Activated CD4-positive, alpha-beta memory T cell treated with anti-CD3 and anti-CD28 coated beads for 36 hours (primary cell): Measurements from ENCODE around the gene MYCBP2. TPM values are rescaled to one million over a fixed set of nuclear protein-coding genes. Genes with fewer than 3 reads are reported as not detected.
A peak's percentile ranks its signal among the peaks of the same experiment; 100 is the strongest.

Experiments
- CTCF ChIA-PET: fragments of 350-600 bp; sonication (Branson Sonifier 250); formaldehyde crosslinking; loops from one replicate; lab custom pipeline; 2021; ENCODE audit warnings: antibody characterized with exemption, inconsistent platforms; lab: Charles Lee
- POLR2A ChIA-PET: fragments of 350-600 bp; sonication (Branson Sonifier 250); formaldehyde crosslinking; loops from one replicate; lab custom pipeline; 2021; ENCODE audit warnings: antibody characterized with exemption; lab: Charles Lee
- DNase-seq: peaks from one replicate; pipeline ENCODE4 v3.0.0-alpha.2; 2020
- H3K27ac Mint-ChIP-seq: one replicate; pipeline ENCODE4 v1.8.0; 2021; ENCODE audit warnings: mixed read lengths
- H3K27me3 Mint-ChIP-seq: one replicate; pipeline ENCODE4 v1.8.0; 2021; ENCODE audit warnings: mixed read lengths
- H3K36me3 Mint-ChIP-seq: one replicate; pipeline ENCODE4 v1.8.0; 2021; ENCODE audit warnings: mixed read lengths
- H3K4me1 Mint-ChIP-seq: one replicate; pipeline ENCODE4 v1.8.0; 2021; ENCODE audit warnings: low read depth, mixed read lengths
- H3K4me3 Mint-ChIP-seq: one replicate; pipeline ENCODE4 v1.8.0; 2021; ENCODE audit warnings: mild to moderate bottlenecking, mixed read lengths
- H3K9me3 Mint-ChIP-seq: one replicate; pipeline ENCODE4 v1.8.0; 2021; ENCODE audit warnings: mixed read lengths
- intact Hi-C: fragments of 100-400 bp; cut with micrococcal nuclease; formaldehyde crosslinking; loops from one replicate; pipeline ENCODE4 v1.15.1; 2023
- total RNA-seq, 2 experiments: library from RNA; stranded (reverse); gene quantifications; one replicate each; pipeline ENCODE4 v1.2.3, GENCODE V29; 2021

Gene MYCBP2
- total RNA-seq, 2 experiments from 2014 or later = 67.3 to 79.4 TPM

DNA sequence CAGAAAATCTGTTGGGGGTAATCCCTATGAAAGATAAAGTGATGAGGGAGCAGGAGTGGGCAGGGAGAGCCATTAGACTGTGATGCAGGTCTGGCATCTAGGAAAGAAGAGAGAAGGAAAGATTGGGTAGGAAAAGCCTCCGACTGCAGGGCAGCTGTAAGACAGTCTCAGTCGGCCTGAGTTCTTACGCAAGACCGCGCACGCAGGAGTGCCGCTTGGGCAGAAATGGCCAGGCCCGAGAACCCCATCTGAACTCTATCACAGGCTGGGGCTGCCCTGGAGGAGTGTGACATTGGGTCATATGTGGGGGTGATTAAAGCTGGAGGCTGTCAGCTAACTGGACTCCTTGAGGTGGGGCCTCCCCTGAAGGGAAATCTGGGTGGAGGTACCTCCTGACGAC is 286.1 kb downstream of the MYCBP2 start:
- ChIA-PET POLR2A (no interaction called here), CTCF (no interaction called here)
- peaks cover 2% of the 10 kb centered on the region for H3K36me3 Mint-ChIP-seq
- DNase-seq = no peak
- H3K27ac Mint-ChIP-seq = no peak overlapping the region
- H3K4me3 Mint-ChIP-seq = no peak overlapping the region
- H3K9me3 Mint-ChIP-seq = no peaks in the 10 kb centered on the region
- H3K4me1 Mint-ChIP-seq = no peaks in the 10 kb centered on the region
- intact Hi-C loops = no loop called here
- H3K27me3 Mint-ChIP-seq = no peaks in the 10 kb centered on the region

DNA sequence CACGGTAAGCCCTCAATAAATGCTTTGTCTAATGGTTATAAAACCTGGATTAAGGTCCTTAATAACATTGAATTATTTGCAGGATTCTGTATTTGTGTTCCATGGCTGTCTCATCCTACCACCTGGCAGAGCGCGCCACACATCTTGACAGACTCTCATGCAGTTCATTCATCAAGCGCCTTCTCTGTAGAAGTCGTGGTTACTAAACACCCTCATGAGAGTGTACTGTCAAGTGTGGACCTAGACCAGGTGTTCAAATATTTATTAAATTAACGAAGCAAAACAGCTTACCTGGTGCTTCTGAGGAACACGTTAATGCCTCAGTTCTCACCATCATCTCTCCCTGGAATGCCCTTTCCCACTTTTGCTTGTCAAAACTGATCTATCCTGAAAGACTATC is 286.8 kb downstream of the MYCBP2 start:
- intact Hi-C loops = no loop called here
- CTCF ChIA-PET = no interaction called here
- no peak for DNase-seq
- Mint-ChIP-seq H3K4me3 (no peak overlapping the region), H3K4me1 (no peaks in the 10 kb centered on the region), H3K36me3 (peaks cover 2% of the 10 kb centered on the region), H3K27me3 (no peaks in the 10 kb centered on the region), H3K9me3 (no peaks in the 10 kb centered on the region), H3K27ac (no peak overlapping the region)
- POLR2A ChIA-PET = no interaction called here

GRCh38 chr13:77038907-77039480 is 287.9 kb downstream of the MYCBP2 start:
- POLR2A ChIA-PET = no interaction called here
- Mint-ChIP-seq H3K27ac (no peak overlapping the region), H3K36me3 (no peaks in the 10 kb centered on the region), H3K27me3 (no peaks in the 10 kb centered on the region), H3K9me3 (no peaks in the 10 kb centered on the region), H3K4me1 (peaks cover 9% of the 10 kb centered on the region), H3K4me3 (no peak overlapping the region)
- no peak for DNase-seq
- intact Hi-C loops = no loop called here
- CTCF ChIA-PET = interaction anchor here (0.7 kb wide), 1 partner anchor 1262 kb away, joined by 3 read pairs; no protein-coding TSS in a partner anchor

GRCh38 chr13:77036279-77036678 is 290.6 kb downstream of the MYCBP2 start:
- Mint-ChIP-seq H3K4me1 (peaks cover 14% of the 10 kb centered on the region), H3K36me3 (no peaks in the 10 kb centered on the region), H3K9me3 (no peaks in the 10 kb centered on the region), H3K27ac (no peak overlapping the region), H3K4me3 (no peak overlapping the region), H3K27me3 (no peaks in the 10 kb centered on the region)
- intact Hi-C loops = no loop called here
- DNase-seq = no peak
- ChIA-PET CTCF (no interaction called here), POLR2A (no interaction called here)

DNA sequence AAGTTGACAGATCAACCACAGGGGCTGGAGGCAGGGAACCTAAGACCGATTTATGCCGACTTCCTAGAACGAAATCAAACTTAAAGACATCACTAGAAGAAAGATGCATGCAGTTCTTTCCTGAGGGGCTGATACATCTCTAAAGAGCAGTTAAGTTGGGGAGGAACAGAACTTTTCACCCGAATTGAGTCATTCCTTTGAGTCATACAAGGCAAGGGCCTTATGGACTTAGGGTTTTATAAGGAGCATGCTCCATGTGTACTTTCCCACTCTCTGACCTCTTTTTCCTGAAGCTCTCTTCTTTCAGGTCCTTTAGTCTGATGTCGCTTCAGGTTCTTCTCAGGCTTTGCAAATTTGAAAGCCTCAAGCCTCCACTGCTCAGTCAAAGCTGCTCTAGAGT is 292.0 kb downstream of the MYCBP2 start:
- no peaks in the 10 kb centered on the region for H3K36me3 Mint-ChIP-seq
- CTCF ChIA-PET = interaction anchor here (0.6 kb wide), 1 partner anchor 363 kb away, joined by 3 read pairs; no protein-coding TSS in a partner anchor
- no peak for DNase-seq
- intact Hi-C loops = no loop called here
- POLR2A ChIA-PET = no interaction called here
- H3K27me3 Mint-ChIP-seq = no peaks in the 10 kb centered on the region
- no peaks in the 10 kb centered on the region for H3K9me3 Mint-ChIP-seq
- no peak overlapping the region for H3K27ac Mint-ChIP-seq
- H3K4me3 Mint-ChIP-seq = no peak overlapping the region
- peaks cover 14% of the 10 kb centered on the region for H3K4me1 Mint-ChIP-seq

DNA sequence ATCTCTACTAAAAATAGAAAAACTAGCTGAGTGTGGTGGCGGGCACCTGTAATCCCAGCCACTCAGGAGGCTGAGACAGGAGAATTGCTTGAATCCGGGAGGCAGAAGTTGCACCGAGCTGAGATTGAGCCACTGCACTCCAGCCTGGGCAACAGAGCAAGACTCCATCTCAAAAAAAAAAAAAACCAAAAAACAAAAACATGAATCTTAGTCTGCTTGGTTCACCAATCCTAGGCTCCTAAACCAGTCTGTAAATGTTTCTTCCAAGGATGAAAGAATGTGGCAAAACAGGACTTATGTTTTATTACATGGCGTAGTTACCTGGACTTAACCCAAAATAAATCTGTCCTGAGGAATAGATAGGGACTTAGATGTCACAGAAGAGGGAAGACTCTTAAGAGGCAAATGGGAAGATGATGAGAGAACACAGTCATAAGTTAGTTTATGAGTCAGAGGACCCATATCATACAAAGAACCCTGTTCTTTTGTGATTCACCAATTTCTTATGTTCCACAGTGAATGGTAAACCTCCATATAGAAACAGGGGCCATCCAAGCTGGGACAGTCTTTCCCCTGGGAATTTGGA is 293.1 kb downstream of the MYCBP2 start:
- ChIA-PET CTCF (no interaction called here), POLR2A (interaction anchor here (0.5 kb wide), 1 partner anchor 445 kb away, joined by 4 read pairs; no protein-coding TSS in a partner anchor)
- Mint-ChIP-seq H3K9me3 (no peaks in the 10 kb centered on the region), H3K27ac (no peak overlapping the region), H3K4me1 (peaks cover 14% of the 10 kb centered on the region), H3K27me3 (no peaks in the 10 kb centered on the region), H3K36me3 (no peaks in the 10 kb centered on the region), H3K4me3 (no peak overlapping the region)
- intact Hi-C loops = no loop called here
- DNase-seq = no peak

DNA sequence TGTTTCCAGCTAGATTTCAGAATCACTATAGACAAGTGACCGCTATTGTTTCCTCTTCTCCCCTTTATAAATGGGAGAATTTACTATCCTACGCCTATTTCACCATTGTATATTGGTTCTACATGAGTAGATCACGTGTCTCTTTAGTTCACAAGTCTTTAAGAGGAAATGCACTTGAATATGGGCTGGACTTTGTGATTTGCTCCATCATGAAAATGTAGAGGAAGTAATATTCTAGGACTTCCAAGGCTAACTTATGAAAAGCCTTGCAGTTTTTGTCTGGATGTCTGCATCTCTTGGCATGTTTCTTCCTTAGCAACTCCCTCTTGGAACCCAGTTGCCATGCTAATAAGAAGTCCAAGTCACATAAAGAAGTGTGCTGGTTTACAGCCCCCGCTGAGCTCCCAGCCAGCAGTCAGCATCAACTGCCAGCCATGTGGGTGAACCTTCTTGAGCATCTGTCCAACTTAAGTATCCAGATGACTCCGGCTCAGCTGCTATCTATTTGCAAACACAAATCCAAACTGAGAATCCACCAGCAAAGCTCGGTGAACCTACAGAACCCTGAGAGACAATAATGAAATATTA is 295.1 kb downstream of the MYCBP2 start:
- H3K27me3 Mint-ChIP-seq = no peaks in the 10 kb centered on the region
- peaks cover 25% of the 10 kb centered on the region for H3K4me1 Mint-ChIP-seq
- no peaks in the 10 kb centered on the region for H3K9me3 Mint-ChIP-seq
- intact Hi-C loops = no loop called here
- POLR2A ChIA-PET = no interaction called here
- H3K36me3 Mint-ChIP-seq = peaks cover 1% of the 10 kb centered on the region
- DNase-seq = no peak
- no peak overlapping the region for H3K27ac Mint-ChIP-seq
- CTCF ChIA-PET = no interaction called here
- H3K4me3 Mint-ChIP-seq = no peak overlapping the region

DNA sequence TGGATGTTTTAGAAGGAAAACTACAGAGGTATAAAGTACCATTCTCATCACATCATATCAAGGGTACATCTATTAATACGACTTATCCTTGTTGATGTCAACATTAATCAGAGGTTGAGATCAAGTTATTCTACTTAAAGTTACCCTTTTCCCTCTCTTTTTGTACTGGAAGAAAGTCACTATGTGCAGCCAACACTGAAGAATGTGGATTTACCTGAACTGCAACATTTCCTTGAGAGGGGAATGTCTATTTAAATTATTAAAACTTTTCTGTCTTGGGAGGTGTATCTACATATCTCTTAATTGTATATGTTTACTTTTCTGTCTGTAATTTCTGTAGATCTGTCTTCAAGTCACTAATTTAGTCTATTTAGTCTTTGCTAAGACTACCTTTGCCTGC is 297.5 kb downstream of the MYCBP2 start:
- intact Hi-C loops = loop anchor here (5.0 to 10.0 kb wide), 3 partner anchors 358 to 705 kb away; no protein-coding TSS in a partner anchor
- POLR2A ChIA-PET = no interaction called here
- CTCF ChIA-PET = no interaction called here
- Mint-ChIP-seq H3K27me3 (no peaks in the 10 kb centered on the region), H3K4me3 (no peak overlapping the region), H3K4me1 (peaks cover 28% of the 10 kb centered on the region), H3K27ac (no peak overlapping the region), H3K9me3 (no peaks in the 10 kb centered on the region), H3K36me3 (peaks cover 8% of the 10 kb centered on the region)
- DNase-seq = no peak

GRCh38 chr13:77028202-77028601 is 298.7 kb downstream of the MYCBP2 start:
- no peaks in the 10 kb centered on the region for H3K27me3 Mint-ChIP-seq
- H3K9me3 Mint-ChIP-seq = no peaks in the 10 kb centered on the region
- no peak overlapping the region for H3K27ac Mint-ChIP-seq
- CTCF ChIA-PET = interaction anchor here (0.6 to 1.3 kb wide), 4 partner anchors 15 to 450 kb away, joined by 3 to 4 read pairs (median 4); no protein-coding TSS in a partner anchor
- H3K4me3 Mint-ChIP-seq = peak overlapping the region; percentile 88
- peaks cover 14% of the 10 kb centered on the region for H3K36me3 Mint-ChIP-seq
- no peak for DNase-seq
- H3K4me1 Mint-ChIP-seq = peaks cover 29% of the 10 kb centered on the region
- POLR2A ChIA-PET = interaction anchor here (0.7 to 3.8 kb wide), 3 partner anchors 13 to 1294 kb away, joined by 4 to 54 read pairs (median 29); partner anchors contain the start of gene CLN5
- intact Hi-C loops = loop anchor here (5.0 to 10.0 kb wide), 3 partner anchors 359 to 707 kb away; no protein-coding TSS in a partner anchor

DNA sequence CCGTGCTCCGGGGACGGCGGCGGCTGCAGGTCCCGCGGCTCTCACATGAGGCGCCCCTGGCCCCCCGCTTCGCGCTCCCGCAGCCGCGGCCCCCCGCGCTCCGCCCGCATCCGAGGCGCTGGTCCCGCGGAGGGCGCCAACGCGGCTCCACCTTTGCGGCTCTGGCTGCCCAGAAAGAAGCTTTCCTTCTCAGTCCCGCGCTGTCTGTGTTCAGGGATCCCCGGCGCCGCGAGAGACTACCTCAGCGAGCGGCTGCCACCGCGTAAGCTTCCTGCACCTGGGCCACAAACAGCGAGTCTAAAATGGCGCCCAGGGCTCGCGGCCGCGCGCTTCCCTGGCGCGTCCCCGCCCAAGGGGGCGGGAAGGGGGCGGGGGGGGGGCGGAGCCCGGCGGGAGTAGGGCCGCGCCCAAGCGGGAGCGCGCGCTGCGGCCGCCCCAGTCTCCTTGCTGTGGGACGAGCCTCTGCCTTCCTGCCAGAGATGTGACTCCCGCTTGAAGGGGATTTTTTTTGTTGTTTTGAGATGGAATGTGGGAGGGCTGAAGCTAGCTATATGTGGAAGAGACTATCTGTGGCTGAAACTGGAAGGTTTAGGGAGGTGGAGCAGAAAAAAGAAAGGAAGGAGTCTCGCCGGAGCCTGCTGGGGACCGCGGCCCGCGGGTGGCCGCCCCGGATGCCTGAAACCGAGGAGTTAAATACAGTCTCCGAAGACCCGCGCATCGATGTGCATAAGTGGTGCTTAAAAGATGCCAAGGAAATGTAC is 299.9 kb downstream of the MYCBP2 start, which contains the start of gene FBXL3:
FBXL3 (minus strand) TSS at position 299 of the 761 bp plus-strand sequence. CDS start 5,299 bp downstream, outside the sequence.
- DNase-seq = peak; percentile 89
- ChIA-PET CTCF (interaction anchor here (0.9 to 2.0 kb wide), 3 partner anchors 25 to 299 kb away, joined by 3 to 7 read pairs (median 4); no protein-coding TSS in a partner anchor), POLR2A (interaction anchor here (0.8 to 3.8 kb wide), 8 partner anchors 12 to 302 kb away, joined by 3 to 54 read pairs (median 4); partner anchors contain the start of genes CLN5 and KCTD12)
- Mint-ChIP-seq H3K4me1 (peaks cover 41% of the 10 kb centered on the region), H3K27ac (peak within 1 kb of the TSS; percentile 96), H3K27me3 (no peaks in the 10 kb centered on the region), H3K9me3 (no peaks in the 10 kb centered on the region), H3K36me3 (peaks cover 16% of the 10 kb centered on the region), H3K4me3 (peak within 1 kb of the TSS; percentile 99)
- intact Hi-C loops = loop anchor here (1.0 to 10.0 kb wide), 10 partner anchors 35 to 708 kb away; partner anchors contain the start of genes CLN5 and KCTD12

DNA sequence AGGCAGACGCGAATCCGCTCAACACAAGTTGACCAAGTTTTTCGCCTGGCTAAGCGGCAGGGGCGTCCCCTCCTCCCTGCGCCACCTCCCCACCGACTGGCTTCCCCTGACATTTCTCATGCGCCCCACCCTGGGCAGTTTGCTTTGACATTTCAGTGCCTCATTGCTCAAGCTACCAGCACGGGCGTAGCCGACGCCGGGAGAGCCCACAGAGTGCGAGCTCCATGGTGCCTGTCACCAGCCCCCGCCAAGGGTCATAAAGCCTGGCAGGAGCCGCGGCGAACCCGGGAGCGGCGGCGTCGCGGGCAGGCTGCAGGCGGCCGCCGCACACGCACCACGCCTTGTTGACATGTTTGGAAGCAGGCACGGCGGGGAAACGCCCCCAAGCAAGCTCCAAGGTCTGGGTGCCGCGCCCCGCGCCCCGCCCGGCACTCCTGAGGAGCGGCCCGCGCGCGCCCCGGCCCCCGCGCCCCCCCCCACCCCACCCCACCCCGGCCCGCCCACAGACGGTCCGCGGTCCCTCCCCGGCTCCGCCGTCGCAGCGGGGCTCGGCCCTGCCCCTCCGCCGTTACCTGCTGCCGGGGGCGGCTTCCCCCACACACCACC is 300.5 kb downstream of the MYCBP2 start:
- Mint-ChIP-seq H3K4me3 (peak overlapping the region; percentile 99), H3K4me1 (peaks cover 47% of the 10 kb centered on the region), H3K9me3 (no peaks in the 10 kb centered on the region), H3K27me3 (no peaks in the 10 kb centered on the region), H3K27ac (peak overlapping the region; percentile 87), H3K36me3 (peaks cover 19% of the 10 kb centered on the region)
- POLR2A ChIA-PET = interaction anchor here (0.8 to 3.8 kb wide), 11 partner anchors 11 to 302 kb away, joined by 3 to 54 read pairs (median 5); partner anchors contain the start of genes CLN5 and KCTD12
- CTCF ChIA-PET = interaction anchor here (1.2 to 2.0 kb wide), 3 partner anchors 18 to 452 kb away, joined by 3 to 7 read pairs (median 5); no protein-coding TSS in a partner anchor
- intact Hi-C loops = loop anchor here (2.0 to 10.0 kb wide), 5 partner anchors 140 to 708 kb away; partner anchors contain the start of gene KCTD12
- DNase-seq = peak; percentile 86
